CD8-positive, alpha-beta memory T cell (primary cell): ENCODE results near the gene HCFC1R1. TPM values are rescaled to one million over a fixed set of nuclear protein-coding genes. Genes with fewer than 3 reads are reported as not detected.

Experiments
- CTCF ChIA-PET: fragments of 350-600 bp; sonication (Branson Sonifier 250); formaldehyde crosslinking; loops from one replicate; lab custom pipeline; 2021; ENCODE audit warnings: antibody characterized with exemption; lab: Charles Lee
- POLR2A ChIA-PET: fragments of 350-600 bp; sonication (Branson Sonifier 250); formaldehyde crosslinking; loops from one replicate; lab custom pipeline; 2021; ENCODE audit warnings: antibody characterized with exemption; lab: Charles Lee
- DNase-seq, 5 donors: peaks; one replicate each; pipeline versions ENCODE4 v3.0.0 to v3.0.0-alpha.2; 2020 to 2022; ENCODE audit warnings: mixed read lengths in 1 of 5
- H3K27ac ChIP-seq: one replicate; pipeline ENCODE4 v1.7.0; 2013; ENCODE audit warnings: low read depth, mild to moderate bottlenecking, low read length, moderate library complexity
- H3K27me3 ChIP-seq: 2 replicates; pipeline ENCODE4 v1.7.0; 2013; ENCODE audit warnings: low read length, mild to moderate bottlenecking; ENCODE audit not compliant: insufficient read depth, poor library complexity, severe bottlenecking
- H3K36me3 ChIP-seq: 2 replicates; pipeline ENCODE4 v1.7.0; 2013; ENCODE audit warnings: mild to moderate bottlenecking, low read length, moderate library complexity; ENCODE audit not compliant: insufficient read depth
- H3K4me1 ChIP-seq: 2 replicates; pipeline ENCODE4 v1.7.0; 2013; ENCODE audit warnings: mild to moderate bottlenecking, low read length, moderate library complexity; ENCODE audit not compliant: insufficient read depth
- H3K4me3 ChIP-seq: 2 replicates; pipeline ENCODE4 v1.7.0; 2013; ENCODE audit warnings: mild to moderate bottlenecking, low read length
- H3K9me3 ChIP-seq: 2 replicates; pipeline ENCODE4 v1.7.0; 2013; ENCODE audit warnings: mild to moderate bottlenecking, low read length
- H3K27ac Mint-ChIP-seq, 8 donors: one replicate each; pipeline ENCODE4 v1.8.0; 2020 to 2021; ENCODE audit warnings: mixed read lengths in 8 of 8, mild to moderate bottlenecking in 6 of 8, inconsistent platforms in 3 of 8, moderate library complexity in 3 of 8
- H3K27me3 Mint-ChIP-seq, 2 donors: one replicate each; pipeline ENCODE4 v1.8.0; 2020 to 2021; ENCODE audit warnings: mixed read lengths in 2 of 2, mild to moderate bottlenecking in 1 of 2, moderate library complexity in 1 of 2
- H3K36me3 Mint-ChIP-seq, 3 donors: one replicate each; pipeline ENCODE4 v1.8.0; 2020 to 2021; ENCODE audit warnings: mixed read lengths in 3 of 3, inconsistent platforms in 1 of 3, mild to moderate bottlenecking in 1 of 3
- H3K4me1 Mint-ChIP-seq, 3 donors: one replicate each; pipeline ENCODE4 v1.8.0; 2020 to 2021; ENCODE audit warnings: mixed read lengths in 3 of 3, inconsistent platforms in 1 of 3, mild to moderate bottlenecking in 1 of 3
- H3K4me3 Mint-ChIP-seq, 7 donors: one replicate each; pipeline ENCODE4 v1.8.0; 2020 to 2021; ENCODE audit warnings: mixed read lengths in 7 of 7, mild to moderate bottlenecking in 6 of 7, moderate library complexity in 4 of 7, inconsistent platforms in 2 of 7
- H3K9me3 Mint-ChIP-seq, 5 donors: one replicate each; pipeline ENCODE4 v1.8.0; 2020 to 2022; ENCODE audit warnings: mixed read lengths in 5 of 5, mild to moderate bottlenecking in 3 of 5, moderate library complexity in 2 of 5, inconsistent platforms in 1 of 5
- polyA plus RNA-seq: library from polyadenylated mRNA; unstranded; fragments of 300-500 nt; fragmentation: Illumina TruSeq; gene quantifications from one replicate; pipeline ENCODE4 v1.2.3, GENCODE V29; 2021
- total RNA-seq, 2 experiments: library from RNA; stranded (reverse); gene quantifications; one replicate each; pipeline ENCODE4 v1.2.3, GENCODE V29; 2021

HCFC1R1 gene
- total and polyA plus RNA-seq, 3 experiments from 2014 or later, result 23.7 to 26.3 (median 25.6) TPM

DNA sequence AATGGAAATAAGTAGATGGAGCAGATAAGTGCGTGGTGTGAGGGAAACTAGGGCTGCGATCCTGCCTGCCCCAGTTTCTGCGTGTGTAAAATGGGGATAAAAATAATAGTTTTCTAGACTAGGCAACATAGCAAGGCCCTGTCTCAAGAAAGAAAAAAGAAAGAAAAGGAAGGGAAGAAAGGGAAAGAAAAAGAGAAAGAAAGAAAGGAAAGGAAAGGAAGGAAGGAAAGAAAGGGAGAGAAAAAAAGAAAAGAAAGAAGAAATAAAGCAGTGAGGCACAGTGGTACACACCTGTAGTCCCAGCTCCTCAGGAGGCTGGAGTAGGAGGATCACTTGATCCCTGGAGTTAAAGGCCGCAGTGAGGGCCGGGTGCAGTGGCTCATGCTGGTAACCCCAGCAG lies 41.3 kb downstream of the HCFC1R1 start:
- Mint-ChIP-seq H3K36me3 (no peaks in the 10 kb centered on the region), H3K4me1 (peaks cover 4 to 18% (median 12%) of the 10 kb centered on the region in 3 donors), H3K27me3 (peaks cover 0 to 3% of the 10 kb centered on the region in 2 donors), H3K27ac (peak overlapping the region in 1 of 8 donors; percentile 25), H3K4me3 (peak overlapping the region in 3 of 7 donors; percentile 77 to 84 (median 77)), H3K9me3 (no peaks in the 10 kb centered on the region)
- ChIA-PET CTCF (interaction anchor here (0.9 to 1.5 kb wide), 6 partner anchors 10 to 25 kb away, joined by 3 to 5 read pairs (median 4); no protein-coding TSS in a partner anchor), POLR2A (no interaction called here)
- peaks cover 8% of the 10 kb centered on the region for H3K4me1 ChIP-seq
- H3K27ac ChIP-seq, result no peak overlapping the region
- no peaks in the 10 kb centered on the region for H3K9me3 ChIP-seq
- H3K4me3 ChIP-seq, result no peak overlapping the region
- H3K36me3 ChIP-seq, result no peaks in the 10 kb centered on the region
- no peaks in the 10 kb centered on the region for H3K27me3 ChIP-seq
- DNase-seq, result no peak

DNA sequence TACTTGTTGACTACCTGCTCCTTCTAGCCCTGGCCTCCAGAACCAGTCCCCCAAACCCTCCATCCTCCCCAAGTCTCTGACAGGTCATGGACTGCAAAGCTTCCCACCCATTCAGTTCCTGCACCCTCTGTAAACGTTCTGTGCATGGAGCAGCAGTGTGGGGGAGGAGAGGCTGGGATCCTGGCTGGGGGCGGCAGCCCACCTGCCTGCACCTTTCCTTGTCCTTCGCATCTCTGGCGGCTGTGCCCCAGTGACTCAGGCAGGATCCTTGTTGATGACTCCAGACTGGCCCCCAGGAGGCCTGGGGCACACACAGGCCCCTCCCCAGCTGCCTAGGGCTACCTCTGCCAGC lies 41.9 kb downstream of the HCFC1R1 start:
- Histone ChIP-seq H3K27ac (peak overlapping the region; percentile 81), H3K36me3 (no peaks in the 10 kb centered on the region), H3K4me1 (peaks cover 8% of the 10 kb centered on the region), H3K4me3 (no peak overlapping the region), H3K27me3 (no peaks in the 10 kb centered on the region), H3K9me3 (no peaks in the 10 kb centered on the region)
- ChIA-PET POLR2A (interaction anchor here (2.1 kb wide), 1 partner anchor 70 kb away, joined by 5 read pairs; the partner anchor contains the start of gene FLYWCH1), CTCF (interaction anchor here (0.9 to 1.5 kb wide), 3 partner anchors 13 to 26 kb away, joined by 3 to 5 read pairs (median 4); partner anchors contain the start of gene PAQR4)
- H3K9me3 Mint-ChIP-seq, result no peaks in the 10 kb centered on the region
- peak overlapping the region; percentile 61 to 84 (median 77) for H3K4me3 Mint-ChIP-seq
- no peaks in the 10 kb centered on the region for H3K36me3 Mint-ChIP-seq
- peaks cover 4 to 18% (median 12%) of the 10 kb centered on the region in 3 donors for H3K4me1 Mint-ChIP-seq
- peak overlapping the region in 6 of 8 donors; percentile 10 to 96 (median 80) for H3K27ac Mint-ChIP-seq
- no peak for DNase-seq
- peaks cover 3 to 4% of the 10 kb centered on the region in 2 donors for H3K27me3 Mint-ChIP-seq

DNA sequence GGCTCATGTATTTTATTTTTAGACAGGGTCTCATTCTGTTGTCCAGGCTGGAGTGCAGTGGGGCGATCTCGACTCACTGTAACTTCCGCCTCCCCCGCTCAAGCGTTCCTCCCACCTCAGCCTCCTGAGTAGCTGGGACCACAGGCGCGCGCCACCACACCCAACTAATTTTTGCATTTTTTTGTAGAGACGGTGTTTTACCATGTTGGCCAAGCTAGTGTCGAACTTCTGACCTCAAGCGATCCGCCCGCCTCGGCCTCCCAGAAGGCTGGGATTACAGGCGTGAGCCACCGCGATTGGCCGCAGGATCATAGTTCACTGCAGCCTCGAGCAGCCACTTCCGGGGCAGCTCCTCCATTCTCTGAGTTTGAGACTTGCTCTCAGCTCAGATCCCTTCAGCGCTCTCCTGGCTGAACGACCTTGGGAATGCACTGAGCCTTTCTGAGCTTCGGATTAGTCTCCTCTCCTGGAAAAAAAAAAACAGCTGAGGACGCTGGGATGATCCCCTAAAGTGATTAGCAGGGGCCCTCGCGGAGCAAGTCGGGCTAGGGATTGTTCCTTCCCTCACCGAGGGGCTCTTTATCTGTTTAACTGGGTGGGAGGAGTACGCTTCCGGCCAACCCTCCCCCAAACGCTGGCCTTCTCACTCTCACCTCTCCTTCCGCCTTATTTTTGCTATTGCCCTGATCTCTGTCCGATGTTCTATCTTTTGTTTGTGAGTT lies 42.4 kb downstream of the HCFC1R1 start:
- ChIA-PET CTCF (interaction anchor here (0.7 to 1.5 kb wide), 8 partner anchors 11 to 148 kb away, joined by 3 to 5 read pairs (median 4); partner anchors contain the start of gene PAQR4), POLR2A (interaction anchor here (0.6 to 2.1 kb wide), 3 partner anchors 19 to 100 kb away, joined by 3 to 5 read pairs (median 3); partner anchors contain the start of gene FLYWCH1)
- no peaks in the 10 kb centered on the region for H3K9me3 ChIP-seq
- no peak for DNase-seq
- Mint-ChIP-seq H3K4me1 (peaks cover 4 to 18% (median 12%) of the 10 kb centered on the region in 3 donors), H3K4me3 (peak overlapping the region; percentile 61 to 90 (median 81)), H3K9me3 (no peaks in the 10 kb centered on the region), H3K27me3 (peaks cover 2 to 5% of the 10 kb centered on the region in 2 donors), H3K36me3 (no peaks in the 10 kb centered on the region), H3K27ac (peak overlapping the region in 7 of 8 donors; percentile 10 to 96 (median 84))
- H3K36me3 ChIP-seq, result no peaks in the 10 kb centered on the region
- peak overlapping the region; percentile 82 for H3K4me3 ChIP-seq
- H3K27me3 ChIP-seq, result no peaks in the 10 kb centered on the region
- peak overlapping the region; percentile 81 for H3K27ac ChIP-seq
- H3K4me1 ChIP-seq, result peaks cover 8% of the 10 kb centered on the region

DNA sequence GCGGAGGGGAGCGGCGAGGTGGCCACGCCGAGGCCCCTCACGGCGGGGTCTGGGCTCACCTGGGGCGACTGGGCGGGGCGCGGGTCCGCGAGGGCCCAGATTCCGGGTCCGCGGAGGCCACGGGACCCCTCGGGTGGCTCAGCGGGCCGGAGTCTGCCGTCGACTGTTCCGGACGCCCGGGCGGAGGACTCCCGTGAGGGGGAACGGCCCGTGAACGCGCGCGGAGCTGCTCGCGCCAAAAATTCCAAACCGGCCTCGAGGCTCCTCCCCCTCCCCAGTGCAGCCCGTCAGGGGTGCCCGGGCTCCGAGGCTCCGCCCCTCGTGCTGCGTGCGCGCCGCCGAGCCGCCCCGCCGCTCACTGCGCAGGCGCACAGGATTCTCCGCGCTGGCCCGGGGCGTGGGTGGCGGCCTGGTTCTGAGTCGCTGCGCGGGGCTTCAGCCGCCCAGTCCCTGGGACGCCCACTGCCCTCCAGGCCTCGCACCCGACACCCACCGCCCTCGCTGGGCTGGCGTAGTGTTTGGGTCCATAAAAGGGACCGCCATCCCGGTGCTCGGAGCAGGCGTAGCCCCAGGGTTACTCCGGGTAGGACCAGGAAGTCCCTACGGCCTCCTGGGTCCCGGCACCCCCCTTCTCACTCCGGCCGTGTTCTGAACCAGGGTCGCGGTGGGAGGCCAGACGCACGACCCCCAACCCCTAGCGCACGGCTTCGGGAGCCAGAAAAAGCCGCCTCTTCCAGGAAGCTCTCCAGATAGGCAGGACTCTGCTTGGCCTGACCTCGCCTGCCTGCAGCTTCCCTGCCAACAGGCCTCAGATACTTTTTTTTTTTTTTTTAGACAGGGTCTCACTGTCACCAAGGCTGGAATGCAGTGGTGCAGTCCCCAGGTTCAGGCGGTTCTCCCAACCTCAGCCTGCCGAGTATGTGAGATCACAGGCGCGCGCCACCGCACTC lies 43.2 kb downstream of the HCFC1R1 start, which contains the start of gene PKMYT1:
PKMYT1 (minus strand) TSS at position 220 of the 950 bp plus-strand sequence. CDS start 789 bp downstream, outside the sequence.
- peaks cover 2 to 5% of the 10 kb centered on the region in 2 donors for H3K27me3 Mint-ChIP-seq
- peaks cover 8% of the 10 kb centered on the region for H3K4me1 ChIP-seq
- no peaks in the 10 kb centered on the region for H3K9me3 Mint-ChIP-seq
- no peaks in the 10 kb centered on the region for H3K27me3 ChIP-seq
- ChIA-PET CTCF (interaction anchor here (0.7 to 1.5 kb wide), 8 partner anchors 10 to 149 kb away, joined by 3 to 5 read pairs (median 4); partner anchors contain the start of gene PAQR4), POLR2A (interaction anchor here (0.6 to 2.1 kb wide), 7 partner anchors 20 to 1278 kb away, joined by 3 to 6 read pairs (median 4); partner anchors contain the start of genes FLYWCH1 and FLYWCH2)
- DNase-seq, result peak; percentile 92 to 95 (median 95)
- no peaks in the 10 kb centered on the region for H3K9me3 ChIP-seq
- no peaks in the 10 kb centered on the region for H3K36me3 Mint-ChIP-seq
- peak within 1 kb of the TSS in 7 of 8 donors; percentile 25 to 87 (median 63) for H3K27ac Mint-ChIP-seq
- H3K36me3 ChIP-seq, result no peaks in the 10 kb centered on the region
- H3K4me1 Mint-ChIP-seq, result peaks cover 4 to 18% (median 12%) of the 10 kb centered on the region in 3 donors
- peak within 1 kb of the TSS; percentile 69 to 90 (median 81) for H3K4me3 Mint-ChIP-seq
- peak within 1 kb of the TSS; percentile 81 for H3K27ac ChIP-seq
- peak within 1 kb of the TSS; percentile 82 for H3K4me3 ChIP-seq

DNA sequence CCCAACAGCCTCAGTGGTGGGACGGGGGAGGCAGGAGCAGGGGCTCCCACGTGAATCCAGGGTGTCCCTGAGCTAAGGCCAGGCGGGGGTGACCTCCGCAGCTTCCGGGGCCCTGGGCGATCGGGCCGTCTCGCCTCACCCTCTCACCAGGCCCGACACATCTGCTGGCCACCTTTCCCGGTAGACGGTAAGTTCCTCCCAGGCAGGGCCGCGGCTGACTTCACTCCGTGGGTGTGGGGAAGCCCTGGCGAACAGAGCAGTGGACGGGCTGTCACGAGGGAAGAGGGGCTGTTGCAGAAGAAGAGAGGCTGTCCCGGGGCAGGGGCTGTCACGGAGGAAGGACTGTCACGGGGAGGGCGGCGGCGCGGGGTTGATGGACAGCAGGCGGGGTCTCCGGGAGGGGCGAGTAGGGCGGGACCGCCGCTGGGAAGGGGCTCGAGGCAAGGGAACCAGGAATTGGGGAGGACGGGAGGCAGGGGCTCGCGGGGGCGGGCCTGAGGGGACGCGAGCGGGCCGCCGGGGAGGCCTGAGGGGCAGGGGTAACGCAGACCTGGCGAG lies 44.0 kb downstream of the HCFC1R1 start:
- peak overlapping the region in 6 of 7 donors; percentile 36 to 72 (median 60) for H3K4me3 Mint-ChIP-seq

DNA sequence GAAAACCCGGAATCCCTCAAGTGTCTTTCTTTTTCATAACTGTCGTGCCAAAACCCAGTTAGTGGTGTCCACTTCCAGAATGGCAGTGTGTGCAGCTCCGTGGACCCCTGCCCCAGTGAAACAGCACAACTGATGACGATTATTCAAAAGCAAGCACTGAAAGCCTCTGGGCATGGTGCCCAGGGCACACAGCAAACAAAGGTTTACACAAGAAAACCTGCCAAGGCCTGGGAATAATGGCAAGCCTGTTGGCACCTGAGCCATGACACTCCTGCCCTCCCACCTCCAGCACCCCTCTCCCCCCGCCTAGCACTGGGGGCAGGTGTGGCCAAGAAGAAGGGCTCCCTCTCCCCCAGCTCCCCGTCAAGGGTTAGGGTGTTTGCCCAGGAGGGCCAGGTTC lies 46.3 kb downstream of the HCFC1R1 start:
- Histone ChIP-seq H3K36me3 (no peaks in the 10 kb centered on the region), H3K4me1 (peaks cover 8% of the 10 kb centered on the region), H3K9me3 (no peaks in the 10 kb centered on the region), H3K27ac (no peak overlapping the region), H3K27me3 (no peaks in the 10 kb centered on the region), H3K4me3 (no peak overlapping the region)
- H3K36me3 Mint-ChIP-seq, result no peaks in the 10 kb centered on the region
- H3K9me3 Mint-ChIP-seq, result no peaks in the 10 kb centered on the region
- peaks cover 0 to 5% of the 10 kb centered on the region in 2 donors for H3K27me3 Mint-ChIP-seq
- POLR2A ChIA-PET, result no interaction called here
- no peak overlapping the region for H3K27ac Mint-ChIP-seq
- DNase-seq, result no peak
- H3K4me3 Mint-ChIP-seq, result peak overlapping the region in 1 of 7 donors; percentile 62
- peaks cover 4 to 12% (median 12%) of the 10 kb centered on the region in 3 donors for H3K4me1 Mint-ChIP-seq
- CTCF ChIA-PET, result no interaction called here

More for the DNA sequence above, 44.0 kb downstream of the HCFC1R1 start:
- Mint-ChIP-seq H3K9me3 (no peaks in the 10 kb centered on the region), H3K4me1 (peaks cover 4 to 18% (median 12%) of the 10 kb centered on the region in 3 donors), H3K27ac (no peak overlapping the region), H3K27me3 (peaks cover 2 to 5% of the 10 kb centered on the region in 2 donors), H3K36me3 (no peaks in the 10 kb centered on the region)
- DNase-seq, result no peak
- POLR2A ChIA-PET, result interaction anchor here (0.6 to 2.1 kb wide), 3 partner anchors 68 to 180 kb away, joined by 4 to 5 read pairs (median 5); partner anchors contain the start of genes FLYWCH1 and FLYWCH2
- peaks cover 8% of the 10 kb centered on the region for H3K4me1 ChIP-seq
- peak overlapping the region; percentile 81 for H3K27ac ChIP-seq
- CTCF ChIA-PET, result interaction anchor here (1.3 kb wide), 1 partner anchor 48 kb away, joined by 4 read pairs; no protein-coding TSS in a partner anchor
- no peaks in the 10 kb centered on the region for H3K9me3 ChIP-seq
- H3K36me3 ChIP-seq, result no peaks in the 10 kb centered on the region
- H3K4me3 ChIP-seq, result peak overlapping the region; percentile 82
- H3K27me3 ChIP-seq, result no peaks in the 10 kb centered on the region

DNA sequence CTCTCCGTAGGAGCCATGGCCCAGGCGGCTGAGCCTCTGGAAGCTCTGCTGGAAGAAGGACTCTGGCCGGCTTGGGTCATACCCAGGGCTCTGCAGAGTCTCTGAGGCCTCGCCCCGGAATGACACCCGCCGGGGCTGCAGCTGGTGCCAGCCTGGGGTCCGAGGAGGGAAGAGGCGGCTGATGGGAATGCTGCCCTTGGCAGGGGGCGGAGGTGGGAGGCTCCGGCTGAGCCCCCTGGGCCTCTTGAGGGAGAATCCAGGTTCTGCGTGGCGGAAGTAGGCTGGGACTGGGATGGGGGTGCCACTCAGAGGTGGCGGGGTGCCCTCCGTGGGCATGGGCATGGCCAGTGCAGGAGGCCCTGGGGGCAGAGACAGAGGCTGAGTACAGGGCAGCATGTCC lies 47.1 kb downstream of the HCFC1R1 start:
- no peak overlapping the region for H3K27ac ChIP-seq
- no peak overlapping the region for H3K27ac Mint-ChIP-seq
- no peaks in the 10 kb centered on the region for H3K9me3 ChIP-seq
- peak overlapping the region in 1 of 7 donors; percentile 61 for H3K4me3 Mint-ChIP-seq
- peaks cover 0 to 9% of the 10 kb centered on the region in 2 donors for H3K27me3 Mint-ChIP-seq
- H3K4me1 Mint-ChIP-seq, result peaks cover 3 to 13% (median 7%) of the 10 kb centered on the region in 3 donors
- no peaks in the 10 kb centered on the region for H3K36me3 Mint-ChIP-seq
- no peak overlapping the region for H3K4me3 ChIP-seq
- ChIA-PET POLR2A (no interaction called here), CTCF (no interaction called here)
- H3K36me3 ChIP-seq, result no peaks in the 10 kb centered on the region
- H3K9me3 Mint-ChIP-seq, result no peaks in the 10 kb centered on the region
- peaks cover 8% of the 10 kb centered on the region for H3K4me1 ChIP-seq
- no peak for DNase-seq
- H3K27me3 ChIP-seq, result no peaks in the 10 kb centered on the region
